HepG2 (cell line): ENCODE data around the gene SYNGAP1. TPM values are rescaled to one million over a fixed set of nuclear protein-coding genes. Genes with fewer than 3 reads are reported as not detected.

ENCODE experiments used
- FOXM1 ChIP-seq: sonication (generic); formaldehyde crosslinking; IDR thresholded peaks from 2 replicates; pipeline ENCODE4 v1.5.0; 2020; ENCODE audit warnings: missing genetic modification reagents
- MLLT10 ChIP-seq: sonication (generic); formaldehyde crosslinking; IDR thresholded peaks from 2 replicates; pipeline ENCODE4 v1.4.0; 2020; ENCODE audit warnings: missing genetic modification reagents
- SP1 ChIP-seq, 2 experiments: fragments of 450-650 bp in 1 of 2; sonication (generic) in 1 of 2; formaldehyde crosslinking in 1 of 2; IDR thresholded peaks; 2 replicates each; pipeline versions ENCODE4 v1.4.0 to v1.6.1; 2016 to 2020; ENCODE audit warnings: missing genetic modification reagents in 1 of 2
- TBX3 ChIP-seq: fragments of 450-650 bp; IDR thresholded peaks from 2 replicates; pipeline ENCODE4 v1.6.1; 2017; ENCODE audit warnings: antibody characterized with exemption, mild to moderate bottlenecking, inconsistent platforms, borderline replicate concordance
- TCF12 ChIP-seq, 2 experiments: fragments of 450-650 bp in 1 of 2; sonication (generic) in 1 of 2; formaldehyde crosslinking in 1 of 2; IDR thresholded peaks; 2 replicates each; pipeline versions ENCODE4 v1.6.1 to v1.8.0; 2017 to 2022; ENCODE audit warnings: antibody characterized with exemption in 1 of 2, mild to moderate bottlenecking in 1 of 2, missing genetic modification reagents in 1 of 2, moderate library complexity in 1 of 2
- TOPORS ChIP-seq: sonication (generic); formaldehyde crosslinking; IDR thresholded peaks from 2 replicates; pipeline ENCODE4 v1.8.0; 2023; ENCODE audit warnings: mild to moderate bottlenecking, missing genetic modification reagents
- U2AF2 ChIP-seq: fragments of 200-400 bp; formaldehyde crosslinking; IDR thresholded peaks from 2 replicates; pipeline ENCODE4 v1.6.1; 2017; ENCODE audit warnings: low read depth, mild to moderate bottlenecking, low read length
- ZBTB38 ChIP-seq: sonication (generic); formaldehyde crosslinking; IDR thresholded peaks from 2 replicates; pipeline ENCODE4 v1.5.1; 2020; ENCODE audit warnings: mild to moderate bottlenecking, missing genetic modification reagents
- ZFP62 ChIP-seq: sonication (generic); formaldehyde crosslinking; IDR thresholded peaks from 2 replicates; pipeline ENCODE4 v1.4.0; 2020; ENCODE audit warnings: missing genetic modification reagents
- ZNF10 ChIP-seq: sonication (generic); formaldehyde crosslinking; IDR thresholded peaks from 2 replicates; pipeline ENCODE4 v1.4.0; 2020; ENCODE audit warnings: mild to moderate bottlenecking, low read depth, missing genetic modification reagents, borderline replicate concordance
- ZNF446 ChIP-seq: sonication (generic); formaldehyde crosslinking; IDR thresholded peaks from 2 replicates; pipeline ENCODE4 v1.5.0; 2020; ENCODE audit warnings: mild to moderate bottlenecking, missing genetic modification reagents
- ZNF451 ChIP-seq: sonication (generic); formaldehyde crosslinking; IDR thresholded peaks from 2 replicates; pipeline ENCODE4 v1.5.0; 2020; ENCODE audit warnings: mild to moderate bottlenecking, missing genetic modification reagents
- ZNF660 ChIP-seq: sonication (generic); formaldehyde crosslinking; IDR thresholded peaks from 2 replicates; pipeline ENCODE4 v1.5.1; 2020; ENCODE audit warnings: mild to moderate bottlenecking, low read depth, missing genetic modification reagents, borderline replicate concordance
- ZNF720 ChIP-seq: sonication (generic); formaldehyde crosslinking; IDR thresholded peaks from 2 replicates; pipeline ENCODE4 v1.4.0; 2020; ENCODE audit warnings: missing genetic modification reagents
- ZNF766 ChIP-seq: sonication (generic); formaldehyde crosslinking; IDR thresholded peaks from 2 replicates; pipeline ENCODE4 v1.5.0; 2020; ENCODE audit warnings: missing genetic modification reagents, borderline replicate concordance
- ZSCAN9 ChIP-seq: IDR thresholded peaks from 2 replicates; pipeline ENCODE4 v1.6.1; 2016; ENCODE audit warnings: borderline replicate concordance
- polyA plus RNA-seq, 8 experiments: library from polyadenylated mRNA; depleted of rRNA in 3 of 8; stranded (reverse) in 7 of 8; unstranded in 1 of 8; fragments of >200 nt; fragmentation: Illumina TruSeq in 4 of 8; extraction: Trizol in 4 of 8; gene quantifications; 2 replicates each; pipeline versions ENCODE4 v1.2.1 to v1.2.3, GENCODE V29; 2011 to 2016; ENCODE audit warnings: low read depth in 4 of 8, missing spikeins in 1 of 8, mixed read lengths in 1 of 8; ENCODE audit not compliant: insufficient read depth in 1 of 8
- total RNA-seq, 5 experiments: library from RNA; depleted of rRNA; stranded (reverse); fragments of >200 nt; fragmentation: Illumina TruSeq; extraction: Trizol; gene quantifications; 2 replicates each; pipeline ENCODE4 v1.2.3, GENCODE V29; 2016; ENCODE audit warnings: low read depth in 1 of 5
- TF ChIP-seq, protein P1 (sequence below), 2 experiments: sonication (generic) in 1 of 2; formaldehyde crosslinking in 1 of 2; IDR thresholded peaks; 2 replicates each; pipeline versions ENCODE4 v1.4.0 to v1.6.1; 2018 to 2020; ENCODE audit warnings: missing genetic modification reagents in 2 of 2, borderline replicate concordance in 1 of 2, low read depth in 1 of 2, mild to moderate bottlenecking in 1 of 2, missing biosample characterization in 1 of 2
- TF ChIP-seq, protein P2 (sequence below): sonication (generic); formaldehyde crosslinking; IDR thresholded peaks from 2 replicates; pipeline ENCODE4 v1.4.0; 2020; ENCODE audit warnings: mild to moderate bottlenecking, low read depth, missing genetic modification reagents
- TF ChIP-seq, protein P3 (sequence below): sonication (generic); formaldehyde crosslinking; IDR thresholded peaks from 2 replicates; pipeline ENCODE4 v1.4.0; 2020; ENCODE audit warnings: mild to moderate bottlenecking, missing genetic modification reagents
- TF ChIP-seq, protein P4 (sequence below): sonication (generic); formaldehyde crosslinking; IDR thresholded peaks from 2 replicates; pipeline ENCODE4 v1.5.1; 2020; ENCODE audit warnings: mild to moderate bottlenecking, moderate library complexity, missing genetic modification reagents
- TF ChIP-seq, protein P5 (sequence below): conservative IDR thresholded peaks from 2 replicates; pipeline ENCODE4 v1.6.1; 2018; ENCODE audit warnings: missing genetic modification reagents

SYNGAP1 gene
- total and polyA plus RNA-seq, 2 of the 13 experiments (the other 11 are each of a cell fraction or from before 2014, with no cell fraction given): 0.75 to 1.1 TPM

DNA sequence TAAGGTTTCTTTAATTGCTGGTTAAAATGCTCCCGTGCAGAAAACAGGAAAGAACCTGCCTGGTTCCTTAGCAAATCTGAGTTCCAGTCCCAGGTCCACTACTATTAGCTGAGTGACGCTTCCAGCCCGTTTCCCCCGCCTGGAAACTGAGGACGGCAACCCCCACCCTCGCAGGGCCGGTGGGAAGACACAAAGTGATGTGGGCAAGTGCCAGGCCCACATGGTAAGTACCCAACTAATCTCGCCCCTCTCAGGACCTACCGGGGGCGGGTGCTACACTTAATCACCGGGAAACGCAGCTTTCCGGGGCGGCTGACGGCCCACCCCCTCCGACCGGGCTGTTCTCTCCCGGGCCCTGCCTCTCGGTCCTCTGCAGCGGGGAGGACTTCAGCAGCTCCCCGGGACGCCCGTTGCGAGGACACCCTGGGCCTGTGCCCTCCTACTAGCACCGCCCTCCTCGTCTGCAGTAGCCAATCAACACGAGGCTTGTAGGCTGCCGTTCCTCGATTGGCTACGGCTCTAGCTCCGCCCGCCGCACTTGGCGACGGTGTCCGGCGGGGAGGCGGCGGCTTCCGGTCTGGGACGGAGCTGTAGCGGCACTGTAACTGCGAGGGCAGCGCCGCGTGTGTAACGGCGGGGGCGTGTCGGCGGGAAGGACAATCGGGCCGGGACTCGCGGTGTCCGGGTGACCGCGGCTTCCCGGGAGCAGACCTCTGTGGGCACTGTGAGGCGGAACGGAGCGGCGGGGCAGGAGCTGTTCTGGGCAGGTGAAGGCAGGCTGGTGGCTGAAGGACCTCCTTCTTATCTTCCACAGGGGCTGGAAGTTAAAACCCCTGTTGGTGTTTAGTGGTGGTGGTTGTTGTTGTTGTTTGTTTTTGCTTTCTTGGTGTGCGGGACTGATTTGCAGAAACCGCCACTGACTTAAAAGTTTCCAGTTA, 34.4 kb downstream of the SYNGAP1 start, which contains the start of gene ZBTB9 (continued):
- TF ChIP-seq ZNF766 (CRISPR knock-in tag) (no peak; the same call in 1 of the 2 replicates), TCF12 (IDR thresholded peaks at IDR 0.05) (no peak), TCF12 (CRISPR knock-in tag; IDR thresholded peaks at IDR 0.05) (no peak), TBX3 (peak; percentile 22; the same call in 1 of the 2 replicates), MLLT10 (no peak), TOPORS (peak; percentile 88; the same call in 1 of the 2 replicates), ZNF451 (CRISPR knock-in tag) (no peak; the same call in 1 of the 2 replicates), ZSCAN9 (CRISPR knock-in tag) (peak; percentile 96), U2AF2 (no peak), ZNF660 (CRISPR knock-in tag) (no peak), ZFP62 (no peak), ZNF10 (no peak), FOXM1 (CRISPR knock-in tag) (no peak), ZNF446 (CRISPR knock-in tag) (no peak), SP1 (IDR thresholded peaks at IDR 0.05) (no peak; the same call in 1 of the 2 replicates), SP1 (CRISPR knock-in tag; IDR thresholded peaks at IDR 0.05) (peak; percentile 98), ZNF720 (CRISPR knock-in tag) (peak; percentile 50), ZBTB38 (peak; percentile 31; the same call in 1 of the 2 replicates)
- TF ChIP-seq, protein P1, sequence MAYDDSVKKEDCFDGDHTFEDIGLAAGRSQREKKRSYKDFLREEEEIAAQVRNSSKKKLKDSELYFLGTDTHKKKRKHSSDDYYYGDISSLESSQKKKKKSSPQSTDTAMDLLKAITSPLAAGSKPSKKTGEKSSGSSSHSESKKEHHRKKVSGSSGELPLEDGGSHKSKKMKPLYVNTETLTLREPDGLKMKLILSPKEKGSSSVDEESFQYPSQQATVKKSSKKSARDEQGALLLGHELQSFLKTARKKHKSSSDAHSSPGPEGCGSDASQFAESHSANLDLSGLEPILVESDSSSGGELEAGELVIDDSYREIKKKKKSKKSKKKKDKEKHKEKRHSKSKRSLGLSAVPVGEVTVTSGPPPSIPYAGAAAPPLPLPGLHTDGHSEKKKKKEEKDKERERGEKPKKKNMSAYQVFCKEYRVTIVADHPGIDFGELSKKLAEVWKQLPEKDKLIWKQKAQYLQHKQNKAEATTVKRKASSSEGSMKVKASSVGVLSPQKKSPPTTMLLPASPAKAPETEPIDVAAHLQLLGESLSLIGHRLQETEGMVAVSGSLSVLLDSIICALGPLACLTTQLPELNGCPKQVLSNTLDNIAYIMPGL (CRISPR knock-in tag; IDR thresholded peaks at IDR 0.05; ENCODE audit: borderline replicate concordance in 1 of 2, low read depth in 1 of 2): peak; percentile 91 to 92
- TF ChIP-seq, protein P2, sequence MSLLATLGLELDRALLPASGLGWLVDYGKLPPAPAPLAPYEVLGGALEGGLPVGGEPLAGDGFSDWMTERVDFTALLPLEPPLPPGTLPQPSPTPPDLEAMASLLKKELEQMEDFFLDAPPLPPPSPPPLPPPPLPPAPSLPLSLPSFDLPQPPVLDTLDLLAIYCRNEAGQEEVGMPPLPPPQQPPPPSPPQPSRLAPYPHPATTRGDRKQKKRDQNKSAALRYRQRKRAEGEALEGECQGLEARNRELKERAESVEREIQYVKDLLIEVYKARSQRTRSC (CRISPR knock-in tag): no peak
- TF ChIP-seq, protein P3, sequence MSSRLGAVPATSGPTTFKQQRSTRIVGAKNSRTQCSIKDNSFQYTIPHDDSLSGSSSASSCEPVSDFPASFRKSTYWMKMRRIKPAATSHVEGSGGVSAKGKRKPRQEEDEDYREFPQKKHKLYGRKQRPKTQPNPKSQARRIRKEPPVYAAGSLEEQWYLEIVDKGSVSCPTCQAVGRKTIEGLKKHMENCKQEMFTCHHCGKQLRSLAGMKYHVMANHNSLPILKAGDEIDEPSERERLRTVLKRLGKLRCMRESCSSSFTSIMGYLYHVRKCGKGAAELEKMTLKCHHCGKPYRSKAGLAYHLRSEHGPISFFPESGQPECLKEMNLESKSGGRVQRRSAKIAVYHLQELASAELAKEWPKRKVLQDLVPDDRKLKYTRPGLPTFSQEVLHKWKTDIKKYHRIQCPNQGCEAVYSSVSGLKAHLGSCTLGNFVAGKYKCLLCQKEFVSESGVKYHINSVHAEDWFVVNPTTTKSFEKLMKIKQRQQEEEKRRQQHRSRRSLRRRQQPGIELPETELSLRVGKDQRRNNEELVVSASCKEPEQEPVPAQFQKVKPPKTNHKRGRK: no peak
- TF ChIP-seq, protein P4, sequence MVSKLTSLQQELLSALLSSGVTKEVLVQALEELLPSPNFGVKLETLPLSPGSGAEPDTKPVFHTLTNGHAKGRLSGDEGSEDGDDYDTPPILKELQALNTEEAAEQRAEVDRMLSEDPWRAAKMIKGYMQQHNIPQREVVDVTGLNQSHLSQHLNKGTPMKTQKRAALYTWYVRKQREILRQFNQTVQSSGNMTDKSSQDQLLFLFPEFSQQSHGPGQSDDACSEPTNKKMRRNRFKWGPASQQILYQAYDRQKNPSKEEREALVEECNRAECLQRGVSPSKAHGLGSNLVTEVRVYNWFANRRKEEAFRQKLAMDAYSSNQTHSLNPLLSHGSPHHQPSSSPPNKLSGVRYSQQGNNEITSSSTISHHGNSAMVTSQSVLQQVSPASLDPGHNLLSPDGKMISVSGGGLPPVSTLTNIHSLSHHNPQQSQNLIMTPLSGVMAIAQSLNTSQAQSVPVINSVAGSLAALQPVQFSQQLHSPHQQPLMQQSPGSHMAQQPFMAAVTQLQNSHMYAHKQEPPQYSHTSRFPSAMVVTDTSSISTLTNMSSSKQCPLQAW (CRISPR knock-in tag): peak; percentile 97
- TF ChIP-seq, protein P5, sequence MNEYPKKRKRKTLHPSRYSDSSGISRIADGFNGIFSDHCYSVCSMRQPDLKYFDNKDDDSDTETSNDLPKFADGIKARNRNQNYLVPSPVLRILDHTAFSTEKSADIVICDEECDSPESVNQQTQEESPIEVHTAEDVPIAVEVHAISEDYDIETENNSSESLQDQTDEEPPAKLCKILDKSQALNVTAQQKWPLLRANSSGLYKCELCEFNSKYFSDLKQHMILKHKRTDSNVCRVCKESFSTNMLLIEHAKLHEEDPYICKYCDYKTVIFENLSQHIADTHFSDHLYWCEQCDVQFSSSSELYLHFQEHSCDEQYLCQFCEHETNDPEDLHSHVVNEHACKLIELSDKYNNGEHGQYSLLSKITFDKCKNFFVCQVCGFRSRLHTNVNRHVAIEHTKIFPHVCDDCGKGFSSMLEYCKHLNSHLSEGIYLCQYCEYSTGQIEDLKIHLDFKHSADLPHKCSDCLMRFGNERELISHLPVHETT: peak; percentile 94
